HEK293 (cell line): Measurements from ENCODE around the gene SPTLC1.

Experiments
- CTCF ChIA-PET: fragments of 350-600 bp; formaldehyde crosslinking; extraction: SDS; loops from one replicate; lab custom pipeline; 2021; ENCODE audit warnings: antibody characterized with exemption; lab: Yijun Ruan, JAX
- POLR2A ChIA-PET: fragments of 300-600 bp; formaldehyde crosslinking; extraction: SDS; loops from one replicate; lab custom pipeline; 2020; ENCODE audit warnings: antibody characterized with exemption, inconsistent platforms; lab: Yijun Ruan, JAX
- H3K27ac ChIP-seq: fragments of 200-500 bp; sonication (Bioruptor generic); 2 replicates; pipeline ENCODE4 v1.5.1; 2014; ENCODE audit warnings: low read depth, low read length, control low read depth, inconsistent platforms; ENCODE audit errors: extremely low read depth
- H3K36me3 ChIP-seq, 2 experiments: fragments of 200-500 bp in 1 of 2; sonication (Bioruptor generic) in 1 of 2; 1 replicate in 1 of 2; 2 replicates in 1 of 2; pipeline ENCODE4 v1.5.1; 2014 to 2017; ENCODE audit warnings: inconsistent platforms in 2 of 2, low read length in 2 of 2; ENCODE audit not compliant: control insufficient read depth in 2 of 2, insufficient read depth in 1 of 2
- H3K4me1 ChIP-seq: fragments of 200-500 bp; sonication (Bioruptor generic); 2 replicates; pipeline ENCODE4 v1.5.1; 2014; ENCODE audit warnings: mild to moderate bottlenecking, low read length, inconsistent platforms; ENCODE audit not compliant: control insufficient read depth, insufficient read depth
- H3K4me3 ChIP-seq: 2 replicates; pipeline ENCODE4 v1.5.1; 2011; ENCODE audit warnings: low read depth, mild to moderate bottlenecking, control low read depth, low read length, moderate library complexity
- H3K9me3 ChIP-seq: fragments of 200-500 bp; sonication (Bioruptor generic); 2 replicates; pipeline ENCODE4 v1.5.1; 2014; ENCODE audit warnings: low read depth, low read length, inconsistent platforms; ENCODE audit not compliant: control insufficient read depth, insufficient read depth
- HOXA7 ChIP-seq: sonication (generic); formaldehyde crosslinking; IDR thresholded peaks from 2 replicates; pipeline ENCODE4 v1.8.1; 2022; ENCODE audit warnings: missing genetic modification reagents, borderline replicate concordance
- HOXD13 ChIP-seq: sonication (generic); formaldehyde crosslinking; IDR thresholded peaks from 2 replicates; pipeline ENCODE4 v1.8.0; 2022; ENCODE audit warnings: missing genetic modification reagents, borderline replicate concordance
- KLF8 ChIP-seq: fragments of 450-650 bp; formaldehyde crosslinking; IDR thresholded peaks from 2 replicates; pipeline ENCODE4 v1.5.1; 2016; ENCODE audit warnings: missing biosample characterization, missing genetic modification characterization
- PRDM2 ChIP-seq: fragments of 450-650 bp; formaldehyde crosslinking; IDR thresholded peaks from 2 replicates; pipeline ENCODE4 v1.5.1; 2016; ENCODE audit warnings: missing biosample characterization, missing genetic modification characterization, borderline replicate concordance
- ZBTB48 ChIP-seq: fragments of 450-650 bp; formaldehyde crosslinking; IDR thresholded peaks from 2 replicates; pipeline ENCODE4 v1.5.1; 2016; ENCODE audit warnings: missing biosample characterization, missing genetic modification characterization
- ZFP69B ChIP-seq: fragments of 450-650 bp; formaldehyde crosslinking; IDR thresholded peaks from 2 replicates; pipeline ENCODE4 v1.5.1; 2016; ENCODE audit warnings: missing biosample characterization, missing genetic modification characterization
- ZNF18 ChIP-seq: fragments of 450-650 bp; formaldehyde crosslinking; IDR thresholded peaks from 2 replicates; pipeline ENCODE4 v1.5.1; 2016; ENCODE audit warnings: missing biosample characterization, missing genetic modification characterization
- ZNF223 ChIP-seq: fragments of 450-650 bp; formaldehyde crosslinking; IDR thresholded peaks from 2 replicates; pipeline ENCODE4 v1.5.1; 2016; ENCODE audit warnings: missing biosample characterization, missing genetic modification characterization
- ZNF239 ChIP-seq: fragments of 450-650 bp; formaldehyde crosslinking; IDR thresholded peaks from 2 replicates; pipeline ENCODE4 v1.5.1; 2016; ENCODE audit warnings: missing biosample characterization, missing genetic modification characterization
- ZNF24 ChIP-seq: fragments of 450-650 bp; formaldehyde crosslinking; IDR thresholded peaks from 2 replicates; pipeline ENCODE4 v1.5.1; 2016; ENCODE audit warnings: missing biosample characterization, missing genetic modification characterization
- ZNF341 ChIP-seq: fragments of 450-650 bp; formaldehyde crosslinking; IDR thresholded peaks from 2 replicates; pipeline ENCODE4; 2016; ENCODE audit warnings: low read depth, missing biosample characterization, missing genetic modification characterization
- ZNF366 ChIP-seq: fragments of 450-650 bp; formaldehyde crosslinking; conservative IDR thresholded peaks from 2 replicates; pipeline ENCODE4 v1.5.1; 2016; ENCODE audit warnings: missing biosample characterization, missing genetic modification characterization
- ZNF398 ChIP-seq: fragments of 450-650 bp; formaldehyde crosslinking; IDR thresholded peaks from 2 replicates; pipeline ENCODE4 v1.5.1; 2017; ENCODE audit warnings: missing biosample characterization, missing genetic modification characterization
- ZNF555 ChIP-seq: fragments of 450-650 bp; formaldehyde crosslinking; conservative IDR thresholded peaks from 2 replicates; pipeline ENCODE4 v1.5.1; 2017; ENCODE audit warnings: missing biosample characterization, mild to moderate bottlenecking, missing genetic modification characterization, inconsistent platforms
- ZNF600 ChIP-seq: fragments of 450-650 bp; formaldehyde crosslinking; IDR thresholded peaks from 2 replicates; pipeline ENCODE4 v1.5.1; 2016; ENCODE audit warnings: missing biosample characterization, missing genetic modification characterization
- ZNF610 ChIP-seq: fragments of 450-650 bp; formaldehyde crosslinking; IDR thresholded peaks from 2 replicates; pipeline ENCODE4 v1.5.1; 2016; ENCODE audit warnings: missing biosample characterization, missing genetic modification characterization, borderline replicate concordance
- ZNF654 ChIP-seq: fragments of 450-650 bp; formaldehyde crosslinking; IDR thresholded peaks from 2 replicates; pipeline ENCODE4 v1.5.1; 2016; ENCODE audit warnings: low read depth, missing biosample characterization, missing genetic modification characterization
- ZNF660 ChIP-seq: fragments of 450-650 bp; IDR thresholded peaks from 2 replicates; pipeline ENCODE4 v1.5.1; 2018; ENCODE audit warnings: missing biosample characterization, mild to moderate bottlenecking, missing genetic modification characterization
- ZNF677 ChIP-seq: fragments of 450-650 bp; IDR thresholded peaks from 2 replicates; pipeline ENCODE4 v1.5.0; 2018; ENCODE audit warnings: missing biosample characterization, mild to moderate bottlenecking, missing genetic modification characterization, moderate library complexity
- ZNF747 ChIP-seq: fragments of 450-650 bp; formaldehyde crosslinking; IDR thresholded peaks from 2 replicates; pipeline ENCODE4 v1.5.1; 2016; ENCODE audit warnings: missing biosample characterization, missing genetic modification characterization
- ZNF830 ChIP-seq: fragments of 450-650 bp; IDR thresholded peaks from 2 replicates; pipeline ENCODE4 v1.5.0; 2018; ENCODE audit warnings: missing biosample characterization, missing genetic modification characterization, low read depth, mild to moderate bottlenecking, moderate library complexity
- TF ChIP-seq, protein P1 (sequence below): fragments of 450-650 bp; formaldehyde crosslinking; IDR thresholded peaks from 2 replicates; pipeline ENCODE4 v1.5.1; 2016; ENCODE audit warnings: missing biosample characterization, missing genetic modification characterization
- TF ChIP-seq, protein P2 (sequence below): fragments of 450-650 bp; IDR thresholded peaks from 2 replicates; pipeline ENCODE4 v1.5.1; 2018; ENCODE audit warnings: missing biosample characterization, missing genetic modification characterization

SPTLC1 gene

DNA sequence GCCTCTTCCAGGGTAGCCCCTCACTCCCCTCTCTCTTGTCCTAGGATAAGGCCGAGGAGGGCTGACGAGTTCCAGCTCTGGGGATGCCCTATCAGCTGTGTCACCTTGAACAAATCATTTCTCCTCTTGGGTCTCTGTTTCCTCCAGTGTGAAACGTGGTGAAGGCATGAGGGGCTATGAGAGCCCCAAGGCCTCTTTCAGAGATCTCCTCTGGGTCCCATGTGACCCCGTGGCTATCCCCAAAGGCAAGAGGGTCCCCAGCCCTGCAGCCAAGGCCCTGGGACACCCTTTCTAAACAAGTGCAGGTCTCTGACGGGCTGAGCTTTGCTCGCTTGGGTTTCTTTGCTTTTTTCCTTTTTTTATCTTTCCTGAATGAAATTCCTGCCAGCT is 25.5 kb upstream of the SPTLC1 start (continued):
- TF ChIP-seq ZNF398 (tag by site-specific recombination) (no peak), ZNF660 (tag by site-specific recombination) (no peak), KLF8 (no peak), ZNF18 (tag by site-specific recombination) (no peak), ZNF239 (no peak), HOXA7 (CRISPR knock-in tag) (no peak), HOXD13 (CRISPR knock-in tag) (no peak)

GRCh38 chr9:92140074-92140753 is 25.0 kb upstream of the SPTLC1 start:
- Histone ChIP-seq H3K4me3 (no peak overlapping the region), H3K9me3 (no peaks in the 10 kb centered on the region), H3K36me3 (no peaks in the 10 kb centered on the region), H3K4me1 (no peaks in the 10 kb centered on the region), H3K27ac (no peak overlapping the region)
- CTCF ChIA-PET, result interaction anchor here (0.5 to 4.7 kb wide), 67 partner anchors 9 to 651 kb away, joined by 3 to 106 read pairs (median 5); partner anchors contain the start of genes CENPP, NOL8 and SPTLC1
- POLR2A ChIA-PET, result interaction anchor here (1.3 kb wide), 1 partner anchor 72 kb away, joined by 3 read pairs; no protein-coding TSS in a partner anchor
- TF ChIP-seq ZNF610 (tag by site-specific recombination) (no peak), ZNF366 (tag by site-specific recombination) (no peak), ZNF830 (no peak), ZNF555 (no peak), ZNF677 (tag by site-specific recombination) (no peak), ZNF747 (tag by site-specific recombination) (no peak), ZNF341 (tag by site-specific recombination) (no peak), ZBTB48 (tag by site-specific recombination) (0 out of 2 replicates have a peak, but pooled peaks have one; percentile 30), ZNF600 (tag by site-specific recombination) (no peak), PRDM2 (no peak), ZFP69B (no peak), ZNF654 (tag by site-specific recombination) (peak; percentile 51), ZNF223 (tag by site-specific recombination) (no peak), ZNF24 (tag by site-specific recombination) (no peak)
- TF ChIP-seq, protein P1, sequence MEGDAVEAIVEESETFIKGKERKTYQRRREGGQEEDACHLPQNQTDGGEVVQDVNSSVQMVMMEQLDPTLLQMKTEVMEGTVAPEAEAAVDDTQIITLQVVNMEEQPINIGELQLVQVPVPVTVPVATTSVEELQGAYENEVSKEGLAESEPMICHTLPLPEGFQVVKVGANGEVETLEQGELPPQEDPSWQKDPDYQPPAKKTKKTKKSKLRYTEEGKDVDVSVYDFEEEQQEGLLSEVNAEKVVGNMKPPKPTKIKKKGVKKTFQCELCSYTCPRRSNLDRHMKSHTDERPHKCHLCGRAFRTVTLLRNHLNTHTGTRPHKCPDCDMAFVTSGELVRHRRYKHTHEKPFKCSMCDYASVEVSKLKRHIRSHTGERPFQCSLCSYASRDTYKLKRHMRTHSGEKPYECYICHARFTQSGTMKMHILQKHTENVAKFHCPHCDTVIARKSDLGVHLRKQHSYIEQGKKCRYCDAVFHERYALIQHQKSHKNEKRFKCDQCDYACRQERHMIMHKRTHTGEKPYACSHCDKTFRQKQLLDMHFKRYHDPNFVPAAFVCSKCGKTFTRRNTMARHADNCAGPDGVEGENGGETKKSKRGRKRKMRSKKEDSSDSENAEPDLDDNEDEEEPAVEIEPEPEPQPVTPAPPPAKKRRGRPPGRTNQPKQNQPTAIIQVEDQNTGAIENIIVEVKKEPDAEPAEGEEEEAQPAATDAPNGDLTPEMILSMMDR (tag by site-specific recombination), result peak; percentile 53; the same call in 1 of the 2 replicates
- TF ChIP-seq, protein P2, sequence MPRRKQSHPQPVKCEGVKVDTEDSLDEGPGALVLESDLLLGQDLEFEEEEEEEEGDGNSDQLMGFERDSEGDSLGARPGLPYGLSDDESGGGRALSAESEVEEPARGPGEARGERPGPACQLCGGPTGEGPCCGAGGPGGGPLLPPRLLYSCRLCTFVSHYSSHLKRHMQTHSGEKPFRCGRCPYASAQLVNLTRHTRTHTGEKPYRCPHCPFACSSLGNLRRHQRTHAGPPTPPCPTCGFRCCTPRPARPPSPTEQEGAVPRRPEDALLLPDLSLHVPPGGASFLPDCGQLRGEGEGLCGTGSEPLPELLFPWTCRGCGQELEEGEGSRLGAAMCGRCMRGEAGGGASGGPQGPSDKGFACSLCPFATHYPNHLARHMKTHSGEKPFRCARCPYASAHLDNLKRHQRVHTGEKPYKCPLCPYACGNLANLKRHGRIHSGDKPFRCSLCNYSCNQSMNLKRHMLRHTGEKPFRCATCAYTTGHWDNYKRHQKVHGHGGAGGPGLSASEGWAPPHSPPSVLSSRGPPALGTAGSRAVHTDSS (tag by site-specific recombination), result no peak
